ENCODE results near the gene BMP6. TPM values are rescaled to one million over a fixed set of nuclear protein-coding genes. Genes with fewer than 3 reads are reported as not detected.

Gene BMP6
- total and polyA plus RNA-seq, 2 of the 8 experiments (the other 6 are each of a cell fraction or from before 2014, with no cell fraction given), result 2.0 to 2.1 TPM

DNA sequence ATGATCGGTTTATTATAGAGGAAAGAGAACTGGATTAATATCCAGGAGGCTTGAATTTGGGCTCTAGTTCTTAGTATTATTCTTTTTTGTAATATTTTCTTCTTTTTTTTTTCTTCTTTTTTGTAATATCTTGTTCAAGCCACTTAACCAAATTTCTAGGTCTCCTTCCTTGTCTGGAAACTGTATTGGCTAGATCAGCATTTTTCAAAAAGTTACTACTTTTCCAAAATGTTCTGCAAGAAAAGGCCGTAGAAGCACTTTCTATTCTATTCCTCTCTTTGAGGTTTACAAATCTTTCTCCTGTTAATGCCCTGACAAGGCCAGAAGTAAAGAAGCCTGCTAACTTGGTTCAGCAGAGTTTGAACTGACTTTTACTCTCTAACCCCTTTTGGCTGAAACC lies 12.0 kb downstream of the BMP6 start:
- no peak overlapping the region for H2BK15ac ChIP-seq (ENCODE audit: low read length)
- peaks cover 0 to 4% (median 2%) of the 10 kb centered on the region in 4 experiments; a peak in 2 of 7 replicates for H3K4me1 ChIP-seq (replicated peaks in 1 of 4; ENCODE audit: control insufficient read depth in 3 of 4, insufficient read depth in 4 of 4, low read length in 3 of 4)
- H2BK120ac ChIP-seq (replicated peaks; ENCODE audit: low read depth, low read length), result no peak overlapping the region
- no peak overlapping the region for H3K23ac ChIP-seq (ENCODE audit: insufficient read length)
- peaks cover 2% of the 10 kb centered on the region; the same call in 1 of the 2 replicates for H3K23me2 ChIP-seq (ENCODE audit: low read depth, low read length)
- no peak overlapping the region for H3K27ac ChIP-seq (ENCODE audit: low read depth, low read length)
- no peaks in the 10 kb centered on the region for H3K79me2 ChIP-seq (ENCODE audit: control insufficient read depth in 1 of 2, insufficient read depth in 2 of 2, low read length in 2 of 2)
- H3K9ac ChIP-seq (replicated peaks in 1 of 4; ENCODE audit: extremely low read depth in 1 of 4, low read depth in 3 of 4, low read length in 3 of 4), result no peak overlapping the region
- no peaks in the 10 kb centered on the region for H3K36me3 ChIP-seq (ENCODE audit: control insufficient read depth in 2 of 4, insufficient read depth in 4 of 4, low read length in 3 of 4)
- no peak overlapping the region for H4K8ac ChIP-seq (ENCODE audit: extremely low read depth, insufficient read depth, low read length)
- no peak overlapping the region for H2BK12ac ChIP-seq (ENCODE audit: low read depth, low read length)
- no peak for FAIRE-seq
- ChIA-PET POLR2A (ENCODE audit: partially characterized antibody) (interaction anchor here (1.1 to 1.3 kb wide), 2 partner anchors 10 to 141 kb away, joined by 3 to 4 read pairs; no protein-coding TSS in a partner anchor), CTCF (ENCODE audit: partially characterized antibody) (no interaction called here)
- H3K4me2 ChIP-seq (ENCODE audit: insufficient read depth in 1 of 2, low read depth in 2 of 2, low read length in 2 of 2), result no peak overlapping the region
- no peak overlapping the region for H3K14ac ChIP-seq (ENCODE audit: insufficient read length)
- 85% methylated on average over 2 of the region's 2 CpGs; no CpG with 5 or more reads in 1 of the 2 experiments for WGBS, 2 experiments (ENCODE audit: extremely low coverage in 1 of 2, insufficient coverage in 1 of 2, insufficient read length in 1 of 2, insufficient replicate concordance in 2 of 2, low coverage in 1 of 2, low lambda C conversion rate in 2 of 2, missing lambda C conversion rate in 1 of 2)
- TF ChIP-seq POLR2AphosphoS5 (IDR thresholded peaks at IDR 0.05; ENCODE audit: low read depth, low read length), result no peak
- no peak for TF ChIP-seq SIRT6 (IDR thresholded peaks at IDR 0.05; ENCODE audit: low read length)
- no peak for TF ChIP-seq EGR1 (IDR thresholded peaks at IDR 0.05; ENCODE audit: borderline replicate concordance, low read depth, low read length)
- no peak overlapping the region for H3K18ac ChIP-seq (ENCODE audit: extremely low read depth, low read length)
- H4K91ac ChIP-seq (replicated peaks; ENCODE audit: insufficient read length, low read length), result no peak overlapping the region
- no peak overlapping the region for H3K4me3 ChIP-seq (ENCODE audit: extremely low read depth in 1 of 4, insufficient read depth in 2 of 4, low read depth in 3 of 4, low read length in 4 of 4)
- H3K79me1 ChIP-seq (ENCODE audit: low read depth, low read length), result 0 out of 2 replicates have a peak, but pooled peaks cover 2% of the 10 kb centered on the region
- no peak overlapping the region for H2AK5ac ChIP-seq (ENCODE audit: low read depth, low read length)
- DNase-seq (ENCODE audit: low read depth in 1 of 2, low spot score in 2 of 2), result no peak
- H3K4ac ChIP-seq (replicated peaks; ENCODE audit: insufficient read length, low read depth, low read length), result no peak overlapping the region
- no peaks in the 10 kb centered on the region for H3K27me3 ChIP-seq (replicated peaks in 1 of 4; ENCODE audit: control insufficient read depth in 3 of 4, extremely low read depth in 1 of 4, insufficient read depth in 3 of 4, low read length in 3 of 4)
- no peak overlapping the region for H2BK20ac ChIP-seq (ENCODE audit: low read length)
- H4K20me1 ChIP-seq (replicated peaks in 1 of 2; ENCODE audit: control insufficient read depth in 1 of 2, insufficient read depth in 2 of 2, low read length in 2 of 2), result no peaks in the 10 kb centered on the region
- no peak overlapping the region for H2AFZ ChIP-seq (ENCODE audit: low read length)
- no peak overlapping the region for H4K5ac ChIP-seq (ENCODE audit: insufficient read length, low read depth, low read length)
- no peak overlapping the region for H3K56ac ChIP-seq (replicated peaks; ENCODE audit: insufficient read length, low read depth, low read length)
- no peaks in the 10 kb centered on the region for H3K9me3 ChIP-seq (ENCODE audit: insufficient read depth in 2 of 2, low read depth in 1 of 2, low read length in 1 of 2)
- no peak overlapping the region for H2BK5ac ChIP-seq (ENCODE audit: low read depth, low read length)

Data from H1 (cell line).